Measurements from ENCODE around the gene TOMT.
"Not testable (repeated sequence)": the region's sequence is repeated elsewhere in the genome, so short reads cannot be mapped to it uniquely, and the experiment has no call there.

Gene TOMT

DNA sequence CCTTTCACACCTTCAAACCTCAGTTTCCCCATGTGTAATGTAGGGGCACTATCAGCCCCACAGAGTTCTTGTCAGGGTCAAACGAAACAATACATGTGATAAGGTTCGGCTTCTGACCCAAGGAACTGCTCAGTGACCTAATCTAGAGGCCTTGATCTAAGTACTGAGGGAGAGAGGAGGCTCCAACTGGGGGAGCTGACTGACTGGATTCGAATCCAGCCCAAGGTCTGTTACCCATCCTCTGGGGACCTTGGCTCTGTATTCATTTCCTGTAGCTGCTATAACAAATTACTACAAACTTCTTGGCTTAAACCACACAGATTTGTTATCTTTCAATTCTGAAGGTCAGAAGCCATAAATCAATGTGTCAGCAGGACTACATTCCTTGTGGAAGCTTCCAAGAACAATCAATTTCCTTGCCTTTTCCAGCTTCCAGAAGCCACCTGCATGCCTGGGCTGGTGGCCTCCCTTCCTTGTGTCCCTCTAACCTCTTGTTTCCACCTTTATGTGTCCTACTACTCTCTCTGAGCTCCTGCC, 17.5 kb downstream of the TOMT start:
- DNase-seq (ENCODE audit: low spot score) = no peak

DNA sequence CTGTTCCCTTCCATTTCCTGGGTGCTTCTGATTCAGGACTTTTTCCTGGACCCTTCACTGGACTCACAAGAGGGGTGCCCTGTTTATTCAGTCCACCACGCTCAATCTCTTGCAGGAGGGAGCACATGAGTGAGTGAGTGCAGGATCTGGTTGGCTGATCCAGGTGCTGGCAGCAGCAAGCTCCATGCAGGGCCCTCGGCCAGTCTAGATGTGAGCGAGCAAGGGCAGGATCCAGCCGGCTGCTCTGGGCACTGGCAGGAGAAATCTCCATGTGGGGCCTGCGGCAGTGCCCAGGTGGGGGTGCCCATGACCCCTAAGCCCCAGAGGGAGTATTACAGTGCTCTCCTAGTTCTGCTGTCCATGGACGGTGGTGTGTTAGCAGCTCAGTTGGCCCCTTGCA, 18.3 kb downstream of the TOMT start:
- DNase-seq (ENCODE audit: low spot score) = no peak

DNA sequence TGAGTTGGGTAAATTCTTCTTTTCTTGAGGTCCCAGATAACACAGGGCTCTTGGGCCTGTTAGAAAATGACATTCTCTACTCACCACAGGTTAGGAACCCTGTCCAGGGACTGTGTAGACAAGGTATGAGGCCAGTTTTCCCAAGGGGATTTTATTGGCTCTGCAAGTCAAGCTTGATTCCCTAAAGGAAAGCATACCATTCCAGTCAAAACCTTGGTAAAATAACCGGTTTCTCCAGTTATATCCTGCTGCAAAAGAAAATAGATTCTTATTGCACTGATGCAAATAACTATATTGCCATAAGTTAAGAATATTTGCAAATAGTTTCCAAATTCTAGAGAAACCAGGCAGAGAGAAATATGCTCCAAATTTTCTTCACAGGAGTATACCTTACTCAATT, 20.2 kb downstream of the TOMT start:
- DNase-seq (ENCODE audit: low spot score) = no peak

DNA sequence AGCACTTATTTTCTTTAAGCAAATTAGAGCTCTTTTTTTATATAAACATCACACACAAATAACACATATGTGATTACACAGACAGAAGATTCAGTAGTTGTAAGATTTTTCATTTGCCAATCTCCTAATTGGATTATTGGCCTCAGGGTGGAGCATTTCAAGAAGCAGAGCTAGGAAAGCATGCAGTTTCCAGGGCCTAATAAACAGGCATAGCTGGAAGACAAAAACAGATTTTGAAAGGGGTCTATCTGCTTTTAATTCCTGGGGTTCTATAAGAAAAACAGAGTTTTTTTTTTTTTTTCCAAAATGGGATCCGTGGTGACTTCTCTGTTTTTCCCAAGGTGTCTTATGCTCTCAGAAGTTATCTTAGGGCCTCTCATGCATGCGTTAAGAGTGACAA, 22.2 kb downstream of the TOMT start:
- DNase-seq (ENCODE audit: low spot score) = no peak

DNA sequence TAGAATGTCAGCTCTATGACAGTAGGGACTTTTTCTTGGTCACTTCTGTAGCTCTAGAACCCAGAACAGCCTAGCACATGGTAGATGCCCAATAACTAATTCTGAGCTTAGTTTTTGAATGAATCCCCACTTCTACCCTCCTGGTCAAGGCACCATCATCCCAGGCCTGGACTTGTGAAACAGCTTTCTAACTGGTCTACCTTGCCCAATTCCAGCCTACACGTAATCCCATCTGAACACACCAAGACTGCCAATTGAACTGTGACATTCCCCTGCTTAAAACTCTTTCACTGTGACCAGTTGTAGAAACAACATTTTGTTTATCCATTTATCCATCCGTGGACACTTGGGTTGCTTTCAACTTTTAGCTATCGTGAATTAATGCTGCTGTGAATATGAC, 23.7 kb downstream of the TOMT start:
- no peak for DNase-seq (ENCODE audit: low spot score)

DNA sequence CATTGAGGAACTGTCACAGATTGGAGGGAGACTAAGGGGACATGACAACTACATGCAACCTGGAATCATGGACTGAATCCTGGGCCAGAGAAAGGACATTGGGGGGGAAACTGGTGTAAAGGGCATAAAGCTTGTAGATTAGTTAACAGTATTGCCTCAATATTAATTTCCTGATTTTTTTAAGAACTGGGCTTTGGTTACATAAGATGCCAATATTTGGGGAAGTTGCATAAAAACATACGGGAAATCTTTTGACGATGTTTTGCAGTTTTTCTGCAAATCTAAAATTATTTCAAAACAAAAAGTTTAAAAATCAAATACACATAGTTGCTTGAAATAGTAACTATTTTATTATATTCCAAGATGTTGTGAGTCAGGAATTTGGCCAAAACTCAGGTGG, 26.9 kb downstream of the TOMT start:
- DNase-seq (ENCODE audit: low spot score) = no peak

DNA sequence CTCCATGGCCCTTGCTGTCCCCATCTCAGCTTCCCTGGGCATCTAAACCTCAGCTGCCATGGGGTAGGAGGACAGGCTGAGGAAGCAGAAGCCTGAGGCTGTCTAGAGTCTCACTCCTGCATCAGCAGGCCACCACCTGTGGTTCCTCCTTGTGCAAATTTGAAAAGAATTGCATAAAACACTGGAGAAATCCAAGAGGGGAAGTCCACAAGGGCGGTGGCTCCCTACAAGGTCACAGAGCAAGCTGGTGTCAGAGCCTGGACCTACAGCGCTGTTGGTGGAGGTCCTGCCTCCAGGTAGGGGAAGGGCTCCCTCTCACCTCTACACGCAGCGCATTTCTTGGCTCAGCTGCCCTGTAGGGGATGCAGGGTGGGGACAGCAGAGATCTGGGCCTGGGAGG, 29.7 kb downstream of the TOMT start, which contains the start of gene FOLR3:
Gene FOLR3 (plus strand): TSS at position 253 of the 400 bp plus-strand sequence. CDS start 228 bp downstream, outside the sequence.
- DNase-seq (ENCODE audit: low spot score) = not testable (repeated sequence)

DNA sequence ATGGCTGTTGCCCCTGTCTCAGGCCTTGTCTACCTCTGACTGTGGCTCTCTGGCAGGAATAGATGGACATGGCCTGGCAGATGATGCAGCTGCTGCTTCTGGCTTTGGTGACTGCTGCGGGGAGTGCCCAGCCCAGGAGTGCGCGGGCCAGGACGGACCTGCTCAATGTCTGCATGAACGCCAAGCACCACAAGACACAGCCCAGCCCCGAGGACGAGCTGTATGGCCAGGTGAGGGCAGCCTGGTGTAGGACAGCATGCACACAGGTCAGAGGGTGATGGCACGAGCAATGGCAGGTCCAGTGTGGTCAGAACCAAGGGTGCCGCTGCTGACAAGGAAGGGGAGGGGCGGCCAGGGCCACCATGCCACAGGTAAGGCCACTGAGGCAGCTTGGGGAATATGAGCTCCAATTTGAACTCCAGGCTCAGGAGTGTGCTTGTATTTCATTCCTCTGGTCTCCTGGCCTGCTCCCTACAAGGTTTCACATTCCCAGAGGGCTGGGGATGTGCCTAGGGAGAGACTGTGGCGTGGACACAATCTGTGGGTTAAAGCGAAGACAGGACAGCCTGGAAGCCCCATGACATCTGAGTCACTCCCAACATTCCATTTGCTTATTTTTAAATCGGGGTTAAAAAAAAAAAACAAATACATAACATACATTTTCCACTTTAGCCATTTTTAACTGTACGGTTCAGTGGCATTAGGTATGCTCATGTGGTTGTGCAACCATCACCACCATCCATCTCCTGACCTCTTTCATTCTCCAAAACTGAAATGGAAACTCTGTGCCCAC, 30.4 kb downstream of the TOMT start:
- DNase-seq (ENCODE audit: low spot score) = no peak

DNA sequence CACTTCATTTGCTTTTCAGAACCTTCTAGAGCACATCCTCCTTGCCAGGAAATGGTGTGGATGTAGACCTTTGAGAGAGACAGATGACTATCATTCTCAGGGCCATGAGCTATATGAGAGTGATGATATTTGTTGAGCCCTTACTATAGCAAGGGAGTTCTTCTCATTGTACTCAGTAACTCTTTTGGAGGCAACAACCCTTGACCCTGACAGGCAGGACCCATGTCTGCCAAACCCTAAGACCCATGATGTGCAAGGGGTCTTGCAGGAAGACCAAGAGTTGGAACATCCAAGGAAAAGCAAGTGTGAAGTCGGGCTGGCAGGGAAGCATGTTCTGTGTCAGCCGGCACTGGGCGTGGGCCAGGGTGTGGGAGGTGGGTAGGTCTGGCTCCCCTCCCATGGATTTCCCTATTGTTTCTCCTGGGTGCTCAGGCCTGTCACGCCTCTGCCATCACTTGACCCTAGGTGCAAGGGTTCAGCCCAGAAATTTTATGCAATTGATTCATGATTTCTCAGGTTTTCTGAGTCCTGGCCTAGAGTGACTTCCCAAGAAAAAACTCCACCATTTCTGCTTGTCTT, 31.0 kb downstream of the TOMT start:
- no peak for DNase-seq (ENCODE audit: low spot score)

DNA sequence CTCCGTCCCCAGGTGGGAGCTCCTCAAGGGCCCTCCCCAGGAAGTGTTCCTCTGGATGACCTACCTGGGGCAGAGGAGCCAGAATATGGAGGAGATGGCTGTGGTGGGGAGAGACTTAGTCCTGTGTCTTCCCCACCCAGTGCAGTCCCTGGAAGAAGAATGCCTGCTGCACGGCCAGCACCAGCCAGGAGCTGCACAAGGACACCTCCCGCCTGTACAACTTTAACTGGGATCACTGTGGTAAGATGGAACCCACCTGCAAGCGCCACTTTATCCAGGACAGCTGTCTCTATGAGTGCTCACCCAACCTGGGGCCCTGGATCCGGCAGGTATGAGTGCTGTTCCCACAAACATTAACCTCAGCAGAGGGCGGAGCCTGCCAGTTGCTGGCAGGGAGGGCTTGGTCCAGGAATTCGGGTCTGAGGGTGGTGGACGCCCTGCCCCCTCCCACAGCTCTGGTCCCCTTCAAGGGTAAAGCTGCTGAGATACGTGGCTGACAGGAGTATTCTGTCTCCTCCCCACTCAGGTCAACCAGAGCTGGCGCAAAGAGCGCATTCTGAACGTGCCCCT, 33.2 kb downstream of the TOMT start:
- no peak for DNase-seq (ENCODE audit: low spot score)

DNA sequence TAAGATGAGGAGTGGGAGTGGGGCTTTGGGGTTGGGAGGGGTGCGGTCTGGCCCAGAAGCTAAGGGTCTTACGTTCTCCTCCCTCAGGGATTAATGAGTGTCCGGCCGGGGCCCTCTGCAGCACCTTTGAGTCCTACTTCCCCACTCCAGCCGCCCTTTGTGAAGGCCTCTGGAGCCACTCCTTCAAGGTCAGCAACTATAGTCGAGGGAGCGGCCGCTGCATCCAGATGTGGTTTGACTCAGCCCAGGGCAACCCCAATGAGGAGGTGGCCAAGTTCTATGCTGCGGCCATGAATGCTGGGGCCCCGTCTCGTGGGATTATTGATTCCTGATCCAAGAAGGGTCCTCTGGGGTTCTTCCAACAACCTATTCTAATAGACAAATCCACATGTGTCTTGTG, 33.8 kb downstream of the TOMT start:
- DNase-seq (ENCODE audit: low spot score) = no peak

DNA sequence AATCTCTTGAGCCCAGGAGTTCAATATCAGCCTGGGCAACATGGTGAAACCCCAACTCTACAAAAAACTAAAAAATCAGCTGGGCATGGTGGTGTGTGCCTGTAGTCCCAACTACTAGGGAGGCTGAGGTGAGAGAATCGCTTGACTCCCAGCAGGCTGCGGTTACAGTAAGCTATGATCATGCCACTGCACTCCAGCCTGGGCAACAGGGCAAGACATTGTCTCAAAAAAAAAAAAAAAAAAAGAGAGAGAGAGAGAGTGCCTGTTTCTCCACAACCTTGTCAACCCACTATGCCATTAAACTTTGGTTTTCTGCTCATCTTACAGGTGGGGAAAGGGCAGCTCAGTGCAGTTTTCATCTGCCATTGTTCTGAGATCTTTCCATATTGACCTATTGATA, 34.9 kb downstream of the TOMT start:
- DNase-seq (ENCODE audit: low spot score) = no peak

DNA sequence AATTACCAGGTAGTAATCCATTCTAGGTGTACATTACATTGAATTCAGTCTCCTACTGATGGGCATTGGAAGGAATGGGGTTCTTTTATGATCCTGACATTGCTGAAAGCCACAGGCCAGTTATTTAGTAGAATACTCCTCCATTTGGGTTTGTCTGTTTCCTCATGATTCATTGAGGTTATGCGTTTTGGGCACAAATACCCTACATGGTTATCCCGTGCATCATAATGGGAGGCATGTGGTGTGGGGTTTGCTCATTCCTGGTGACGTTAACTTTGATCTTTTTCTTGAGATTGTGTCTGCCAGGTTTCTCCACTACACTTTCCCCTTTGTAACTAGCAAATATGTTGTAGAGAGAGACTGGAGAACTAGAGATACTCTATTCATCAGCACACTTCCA, 35.3 kb downstream of the TOMT start:
- DNase-seq (ENCODE audit: low spot score) = no peak

DNA sequence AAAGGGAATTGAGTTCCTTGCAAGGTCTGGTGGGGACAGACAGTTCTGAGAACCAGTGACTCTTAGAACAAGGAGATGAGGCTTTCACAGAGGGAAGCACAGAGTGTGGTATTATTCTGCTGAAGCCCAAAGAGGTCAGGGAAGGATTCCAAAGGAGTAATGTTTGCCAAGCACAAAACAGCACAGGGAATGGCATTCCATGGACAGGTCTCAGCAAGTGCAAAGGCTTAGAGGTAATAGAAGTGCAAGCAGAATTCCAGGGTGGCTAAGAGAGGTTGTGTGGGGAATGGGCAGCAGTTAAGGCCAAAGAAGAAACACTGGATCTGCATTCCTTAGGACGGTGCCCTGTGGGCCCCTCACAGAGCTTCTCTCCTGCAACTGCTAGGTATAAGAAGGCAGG, 36.4 kb downstream of the TOMT start:
- not testable (repeated sequence) for DNase-seq (ENCODE audit: low spot score)

DNA sequence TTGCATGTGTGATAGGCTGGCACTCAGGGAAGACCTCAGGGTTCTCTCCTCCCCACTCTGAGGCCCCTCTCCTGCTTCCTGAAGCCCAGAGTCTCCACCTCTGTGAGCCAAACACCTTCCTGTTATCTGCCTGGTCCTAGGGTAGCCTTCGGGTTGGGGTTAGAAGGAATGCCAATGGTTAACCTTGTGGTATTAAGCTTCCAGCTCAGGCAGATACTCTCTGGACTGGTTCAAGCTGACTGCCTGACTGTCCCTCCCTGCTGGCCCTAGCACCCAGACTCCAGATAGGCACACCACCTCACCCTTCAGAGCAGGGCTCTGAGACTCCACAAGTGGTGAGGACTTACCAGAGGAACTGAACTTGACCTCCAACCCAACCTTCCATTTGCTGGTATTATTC, 36.8 kb downstream of the TOMT start:
- not testable (repeated sequence) for DNase-seq (ENCODE audit: low spot score)

DNA sequence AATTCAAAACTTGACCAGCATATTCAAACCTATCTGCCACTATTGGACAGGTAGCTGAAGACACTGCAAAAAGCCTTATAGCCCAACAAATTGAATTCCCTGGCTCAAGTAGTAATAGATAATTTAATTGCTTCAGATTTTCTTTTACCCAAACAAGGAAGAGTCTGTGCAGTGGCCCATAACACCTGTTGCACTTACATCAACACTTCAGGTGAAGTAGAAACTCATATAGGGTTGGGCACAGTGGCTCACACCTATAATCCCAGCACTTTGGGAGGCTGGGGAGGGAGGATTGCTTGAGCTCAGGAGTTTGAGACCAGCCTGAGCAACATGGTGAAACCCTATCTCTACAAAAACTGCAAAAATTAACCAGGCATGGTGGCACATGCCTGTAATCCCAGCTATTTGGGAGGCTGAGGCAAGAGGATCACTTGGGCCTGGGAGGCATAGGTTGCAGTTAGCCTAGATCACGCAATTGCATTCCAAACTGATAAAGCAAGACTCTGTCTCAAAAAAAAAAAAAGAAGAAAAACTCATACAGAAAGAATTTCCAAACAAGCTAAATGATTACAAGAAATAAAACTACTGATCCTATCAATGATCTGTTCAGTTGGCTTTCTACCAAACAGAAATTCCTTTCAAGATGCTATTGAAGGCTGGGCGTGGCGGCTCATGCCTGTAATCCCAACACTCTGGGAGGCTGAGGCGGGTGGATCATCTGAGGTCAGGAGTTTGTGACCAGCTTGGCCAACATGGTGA, 39.3 kb downstream of the TOMT start:
- no peak for DNase-seq (ENCODE audit: low spot score)

DNA sequence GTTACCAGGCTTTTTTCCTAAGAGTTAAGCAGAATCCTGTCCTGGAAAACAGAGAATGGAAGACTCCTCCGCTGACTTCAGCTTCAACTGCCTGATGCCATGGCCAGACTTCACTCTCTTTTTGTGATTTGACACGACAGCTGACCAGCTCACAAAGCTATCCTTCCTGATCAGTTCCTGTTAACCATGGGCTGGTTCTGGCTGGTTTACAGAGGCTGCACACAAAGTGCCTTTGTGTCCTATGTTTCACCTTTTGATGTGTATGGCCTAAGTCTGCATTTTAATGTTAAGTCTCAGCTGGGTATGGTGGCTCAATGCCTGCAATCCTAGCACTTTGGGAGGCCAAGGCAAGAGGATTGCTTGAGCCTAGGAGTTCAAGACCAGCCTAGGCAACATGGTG, 40.9 kb downstream of the TOMT start:
- no peak for DNase-seq (ENCODE audit: low spot score)

DNA sequence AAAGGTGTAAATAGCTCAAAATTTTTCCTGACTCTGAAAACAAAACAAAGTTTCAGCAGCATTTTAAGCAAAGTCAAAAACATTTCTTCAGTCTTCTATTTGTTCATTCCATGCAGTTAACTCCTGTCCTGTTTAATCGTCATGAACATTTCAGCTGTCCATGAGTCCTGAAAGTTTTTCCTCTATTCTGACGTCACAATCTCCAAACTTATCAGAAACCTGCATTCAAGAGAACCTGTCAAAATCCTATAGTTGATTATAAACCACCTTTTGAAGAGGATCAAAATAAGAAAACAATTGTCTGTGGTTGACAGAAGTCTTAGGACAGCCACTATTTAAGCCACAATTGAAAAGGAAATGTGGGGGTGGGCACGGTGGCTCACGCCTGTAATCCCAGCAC, 45.2 kb downstream of the TOMT start:
- DNase-seq (ENCODE audit: low spot score) = no peak

DNA sequence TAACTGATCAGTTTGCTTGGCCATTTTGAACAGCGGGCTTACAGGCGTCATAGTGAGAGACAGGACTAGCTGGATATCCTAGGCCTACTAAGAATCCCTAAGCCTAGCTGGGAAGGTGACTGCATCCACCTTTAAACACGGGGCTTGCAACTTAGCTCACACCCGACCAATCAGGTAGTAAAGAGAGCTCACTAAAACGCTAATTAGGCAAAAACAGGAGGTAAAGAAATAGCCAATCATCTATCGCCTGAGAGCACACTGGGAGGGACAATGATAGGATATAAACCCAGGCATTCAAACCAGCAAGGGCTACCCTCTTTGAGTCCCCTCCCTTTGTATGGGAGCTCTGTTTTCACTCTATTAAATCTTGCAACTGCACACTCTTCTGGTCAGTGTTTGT, 48.1 kb downstream of the TOMT start:
- DNase-seq (ENCODE audit: low spot score) = peak; percentile 16

DNA sequence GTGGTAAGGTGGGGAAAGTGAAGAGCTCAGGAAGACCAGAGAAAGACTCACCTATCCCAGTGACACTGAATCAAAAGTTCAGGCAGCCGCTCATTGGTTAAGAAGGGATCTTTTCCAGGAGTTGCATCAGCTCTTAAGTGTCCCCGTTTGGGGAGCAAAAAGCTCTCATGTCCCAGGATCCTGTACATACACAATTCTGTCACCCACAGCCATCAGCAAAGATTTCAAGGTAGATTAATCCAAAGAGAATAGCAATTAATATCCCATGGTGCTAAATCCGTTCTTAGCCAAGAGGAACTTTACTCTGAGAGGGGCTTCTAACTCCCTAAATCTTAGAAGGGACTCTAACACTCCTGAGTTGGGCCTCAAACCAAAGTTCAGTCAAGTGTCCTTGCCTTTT, 49.1 kb downstream of the TOMT start:
- no peak for DNase-seq (ENCODE audit: low spot score)

DNA sequence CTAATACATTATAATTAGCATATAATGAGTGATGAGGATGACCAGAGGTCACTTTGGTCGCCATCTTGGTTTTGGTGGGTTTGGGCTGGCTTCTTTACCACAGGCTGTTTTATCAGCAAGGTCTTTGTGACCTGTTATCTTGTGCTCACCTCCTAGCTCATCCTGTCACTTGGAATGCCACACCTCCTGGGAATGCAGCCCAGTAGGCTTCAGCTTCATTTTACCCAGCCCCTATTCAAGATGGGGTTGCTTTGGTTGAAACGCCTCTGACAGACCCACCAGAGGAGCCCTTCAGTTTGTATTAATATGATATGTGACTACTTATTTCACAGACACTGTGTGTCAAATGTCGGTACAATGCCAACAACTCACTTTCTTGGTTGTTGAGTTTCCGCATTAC, 50.0 kb downstream of the TOMT start:
- no peak for DNase-seq (ENCODE audit: low spot score)

DNA sequence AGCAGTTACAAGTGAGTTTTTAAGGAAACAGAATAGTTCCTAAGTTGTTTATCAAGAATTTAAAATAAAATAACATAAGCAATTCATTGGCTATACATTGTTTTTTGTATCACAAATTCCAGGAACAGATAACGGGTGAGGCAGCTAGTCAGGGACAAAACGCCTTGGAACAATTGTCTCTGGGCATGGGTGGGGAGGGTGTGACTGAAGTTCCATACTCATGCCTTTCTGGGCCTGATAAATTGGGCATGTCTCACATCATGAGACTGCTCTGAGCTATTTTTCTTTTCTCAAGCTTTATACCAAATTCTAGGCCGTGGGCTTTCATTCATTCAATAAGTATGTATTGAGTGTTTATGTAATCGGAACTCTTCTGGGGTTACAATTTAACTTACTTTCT, 51.4 kb downstream of the TOMT start:
- no peak for DNase-seq (ENCODE audit: low spot score)
